H9 (cell line): ENCODE measurements around the gene PIK3C2B. TPM values are rescaled to one million over a fixed set of nuclear protein-coding genes. Genes with fewer than 3 reads are reported as not detected.

Experiments used
- DNase-seq: peaks from one replicate; pipeline ENCODE4 v3.0.0-alpha.2; 2017
- H2AFZ ChIP-seq: one replicate; pipeline ENCODE4 v1.6.1; 2013; ENCODE audit warnings: mild to moderate bottlenecking, low read length, control low read depth, moderate library complexity
- H2AK5ac ChIP-seq: 2 replicates; pipeline ENCODE4 v1.6.1; 2013; ENCODE audit warnings: low read length, control low read depth, mixed read lengths; ENCODE audit not compliant: insufficient read length
- H2BK120ac ChIP-seq: one replicate; pipeline ENCODE4 v1.6.1; 2013; ENCODE audit warnings: low read depth, mild to moderate bottlenecking, low read length, control low read depth, inconsistent platforms; ENCODE audit not compliant: poor library complexity, severe bottlenecking
- H2BK12ac ChIP-seq: 2 replicates; pipeline ENCODE4 v1.6.1; 2013; ENCODE audit warnings: low read length, control low read depth, mixed read lengths, low read depth; ENCODE audit not compliant: insufficient read length
- H2BK15ac ChIP-seq: 2 replicates; pipeline ENCODE4 v1.6.1; 2013; ENCODE audit warnings: low read depth, low read length, control low read depth
- H2BK20ac ChIP-seq: one replicate; pipeline ENCODE4 v1.6.1; 2013; ENCODE audit warnings: low read depth, mild to moderate bottlenecking, low read length, control low read depth, inconsistent platforms; ENCODE audit not compliant: poor library complexity, severe bottlenecking
- H2BK5ac ChIP-seq: 2 replicates; pipeline ENCODE4 v1.6.1; 2013; ENCODE audit warnings: low read length, control low read depth, mixed read lengths; ENCODE audit not compliant: insufficient read length
- H3K14ac ChIP-seq: 2 replicates; pipeline ENCODE4 v1.6.1; 2013; ENCODE audit warnings: low read length, control low read depth; ENCODE audit not compliant: insufficient read depth
- H3K18ac ChIP-seq: 2 replicates; pipeline ENCODE4 v1.6.1; 2013; ENCODE audit warnings: low read depth, mild to moderate bottlenecking, mixed read lengths, low read length, control low read depth; ENCODE audit not compliant: insufficient read length
- H3K23ac ChIP-seq: 2 replicates; pipeline ENCODE4 v1.6.1; 2013; ENCODE audit warnings: low read length, control low read depth, mixed read lengths, low read depth; ENCODE audit not compliant: insufficient read length
- H3K23me2 ChIP-seq: 2 replicates; pipeline ENCODE4 v1.6.1; 2013; ENCODE audit warnings: low read depth, mild to moderate bottlenecking, mixed read lengths, low read length, control low read depth; ENCODE audit not compliant: insufficient read length, poor library complexity, severe bottlenecking
- H3K27ac ChIP-seq: 2 replicates; pipeline ENCODE4 v1.5.1; 2013; ENCODE audit warnings: low read length, control low read depth, mixed read lengths, low read depth; ENCODE audit not compliant: insufficient read length
- H3K27me3 ChIP-seq: 2 replicates; pipeline ENCODE4 v1.6.1; 2013; ENCODE audit warnings: low read length, control low read depth, inconsistent platforms; ENCODE audit not compliant: insufficient read depth
- H3K4ac ChIP-seq: 2 replicates; pipeline ENCODE4 v1.6.1; 2013; ENCODE audit warnings: low read depth, mild to moderate bottlenecking, control low read depth, inconsistent platforms, low read length, moderate library complexity
- H3K4me1 ChIP-seq: 2 replicates; pipeline ENCODE4 v1.6.1; 2013; ENCODE audit warnings: low read length, control low read depth, inconsistent platforms; ENCODE audit not compliant: insufficient read depth
- H3K4me2 ChIP-seq: 2 replicates; pipeline ENCODE4 v1.6.1; 2013; ENCODE audit warnings: low read length, control low read depth, mixed read lengths; ENCODE audit not compliant: insufficient read length, insufficient read depth
- H3K56ac ChIP-seq: 2 replicates; pipeline ENCODE4 v1.6.1; 2013; ENCODE audit warnings: low read depth, mild to moderate bottlenecking, mixed read lengths, low read length, control low read depth; ENCODE audit not compliant: insufficient read length
- H3K79me1 ChIP-seq: 2 replicates; pipeline ENCODE4 v1.6.1; 2013; ENCODE audit warnings: low read depth, mild to moderate bottlenecking, moderate library complexity, low read length, control low read depth, inconsistent platforms; ENCODE audit not compliant: insufficient read depth, poor library complexity, severe bottlenecking
- H3K79me2 ChIP-seq: 2 replicates; pipeline ENCODE4 v1.6.1; 2013; ENCODE audit warnings: low read length, control low read depth, inconsistent platforms; ENCODE audit not compliant: insufficient read depth
- H3K9ac ChIP-seq: 2 replicates; pipeline ENCODE4 v1.6.1; 2013; ENCODE audit warnings: low read length, control low read depth, mixed read lengths; ENCODE audit not compliant: insufficient read length; ENCODE audit errors: extremely low read depth
- H3K9me3 ChIP-seq: one replicate; pipeline ENCODE4 v1.6.1; 2013; ENCODE audit warnings: low read depth, low read length, inconsistent platforms; ENCODE audit not compliant: control insufficient read depth
- H3T11ph ChIP-seq: one replicate; pipeline ENCODE4 v1.6.1; 2013; ENCODE audit warnings: mild to moderate bottlenecking, low read length, control low read depth, inconsistent platforms
- H4K20me1 ChIP-seq: one replicate; pipeline ENCODE4 v1.6.1; 2013; ENCODE audit not compliant: control insufficient read depth, insufficient read length, insufficient read depth
- H4K5ac ChIP-seq: 2 replicates; pipeline ENCODE4 v1.6.1; 2013; ENCODE audit warnings: low read depth, mild to moderate bottlenecking, mixed read lengths, low read length, control low read depth; ENCODE audit not compliant: insufficient read length
- H4K8ac ChIP-seq: replicated peaks from 2 replicates; pipeline ENCODE4 v1.6.1; 2013; ENCODE audit warnings: low read length, control low read depth, mixed read lengths, low read depth; ENCODE audit not compliant: insufficient read length
- H4K91ac ChIP-seq: 2 replicates; pipeline ENCODE4 v1.6.1; 2013; ENCODE audit warnings: low read depth, mild to moderate bottlenecking, moderate library complexity, mixed read lengths, low read length, control low read depth; ENCODE audit not compliant: insufficient read length
- H3K27ac Mint-ChIP-seq, 3 experiments: 2 replicates in 2 of 3; 3 replicates in 1 of 3; pipeline ENCODE4 v1.8.0; 2020 to 2021; ENCODE audit warnings: mixed read lengths in 3 of 3, mild to moderate bottlenecking in 1 of 3, moderate library complexity in 1 of 3
- H3K27me3 Mint-ChIP-seq: 2 replicates; pipeline ENCODE4 v1.8.0; 2021; ENCODE audit warnings: low read depth, mild to moderate bottlenecking, moderate library complexity, mixed read lengths
- H3K36me3 Mint-ChIP-seq, 3 experiments: 2 replicates in 2 of 3; 3 replicates in 1 of 3; pipeline ENCODE4 v1.8.0; 2020 to 2021; ENCODE audit warnings: low read depth in 3 of 3, mixed read lengths in 3 of 3; ENCODE audit not compliant: insufficient read depth in 1 of 3
- H3K4me1 Mint-ChIP-seq, 2 experiments: 2 replicates each; pipeline ENCODE4 v1.8.0; 2020; ENCODE audit warnings: mixed read lengths in 2 of 2
- H3K4me3 Mint-ChIP-seq, 2 experiments: 2 replicates in 1 of 2; 3 replicates in 1 of 2; pipeline ENCODE4 v1.8.0; 2020 to 2021; ENCODE audit warnings: mild to moderate bottlenecking in 2 of 2, mixed read lengths in 2 of 2, moderate library complexity in 1 of 2
- H3K9me3 Mint-ChIP-seq, 2 experiments: 2 replicates in 1 of 2; 3 replicates in 1 of 2; pipeline ENCODE4 v1.8.0; 2020; ENCODE audit warnings: mild to moderate bottlenecking in 2 of 2, mixed read lengths in 2 of 2, moderate library complexity in 1 of 2
- WGBS: extraction: QIAGEN DNeasy Blood & Tissue Kit; methylation state at CpG from one replicate; pipeline ENCODE4 v1.1.7; 2013; ENCODE audit warnings: missing lambda C conversion rate, low lambda C conversion rate, mixed read lengths; ENCODE audit not compliant: insufficient read length; ENCODE audit errors: extremely low coverage; 5-methylcytosine and 5-hydroxymethylcytosine counted together
- total RNA-seq: library from RNA; stranded (reverse); gene quantifications from 2 replicates; pipeline ENCODE4 v1.2.1, GENCODE V29; 2021
- TF ChIP-seq, protein P1 (sequence below): fragments of 200-600 bp; sonication (generic); conservative IDR thresholded peaks from 3 replicates; pipeline ENCODE4 v1.8.0; 2021; ENCODE audit warnings: antibody characterized with exemption, mild to moderate bottlenecking

The PIK3C2B gene
- total RNA-seq, 1 experiment from 2014 or later, result 13.1 TPM

DNA sequence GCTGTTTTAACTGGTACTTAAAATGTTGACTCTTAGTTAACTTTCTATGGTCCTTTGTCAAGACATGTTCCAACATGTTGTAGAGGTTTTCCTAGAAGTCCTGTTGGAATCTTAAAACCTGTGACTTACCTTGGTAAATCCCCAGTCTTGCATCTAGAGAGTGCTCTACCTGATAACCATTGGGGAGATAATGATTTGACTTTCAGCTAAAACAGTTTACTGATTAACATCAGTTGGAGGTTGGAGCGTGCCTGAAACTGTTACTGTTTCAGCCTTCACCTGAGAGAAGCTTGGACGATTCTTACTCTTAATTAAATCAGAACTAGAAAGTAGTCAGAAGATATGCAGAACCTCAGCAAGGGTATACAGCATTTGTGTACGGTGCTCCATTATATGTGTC, 30.4 kb upstream of the PIK3C2B start:
- no CpG with 5 or more reads among the region's 3 CpGs for WGBS
- Histone ChIP-seq H3K27me3 (no peaks in the 10 kb centered on the region), H3K23me2 (no peaks in the 10 kb centered on the region), H3K9ac (no peak overlapping the region), H4K20me1 (no peaks in the 10 kb centered on the region), H3K4me1 (no peaks in the 10 kb centered on the region), H2BK12ac (no peak overlapping the region), H2BK120ac (no peak overlapping the region), H2AK5ac (no peak overlapping the region), H2BK15ac (no peak overlapping the region), H3K18ac (no peak overlapping the region), H2AFZ (no peak overlapping the region), H3T11ph (no peak overlapping the region), H3K79me1 (peaks cover 4% of the 10 kb centered on the region), H2BK20ac (no peak overlapping the region), H3K23ac (no peak overlapping the region), H3K4me2 (no peak overlapping the region), H4K91ac (no peak overlapping the region), H3K14ac (no peak overlapping the region), H3K27ac (no peak overlapping the region), H4K8ac (no peak overlapping the region), H3K4ac (no peak overlapping the region), H2BK5ac (no peak overlapping the region), H4K5ac (no peak overlapping the region), H3K9me3 (no peaks in the 10 kb centered on the region), H3K79me2 (peaks cover 5% of the 10 kb centered on the region; the same call in 1 of the 2 replicates), H3K56ac (no peak overlapping the region)
- H3K4me3 Mint-ChIP-seq, result no peak overlapping the region
- H3K4me1 Mint-ChIP-seq, result peaks cover 10 to 12% of the 10 kb centered on the region in 2 experiments
- H3K36me3 Mint-ChIP-seq, result peaks cover 42 to 65% (median 60%) of the 10 kb centered on the region in 3 experiments
- TF ChIP-seq, protein P1, sequence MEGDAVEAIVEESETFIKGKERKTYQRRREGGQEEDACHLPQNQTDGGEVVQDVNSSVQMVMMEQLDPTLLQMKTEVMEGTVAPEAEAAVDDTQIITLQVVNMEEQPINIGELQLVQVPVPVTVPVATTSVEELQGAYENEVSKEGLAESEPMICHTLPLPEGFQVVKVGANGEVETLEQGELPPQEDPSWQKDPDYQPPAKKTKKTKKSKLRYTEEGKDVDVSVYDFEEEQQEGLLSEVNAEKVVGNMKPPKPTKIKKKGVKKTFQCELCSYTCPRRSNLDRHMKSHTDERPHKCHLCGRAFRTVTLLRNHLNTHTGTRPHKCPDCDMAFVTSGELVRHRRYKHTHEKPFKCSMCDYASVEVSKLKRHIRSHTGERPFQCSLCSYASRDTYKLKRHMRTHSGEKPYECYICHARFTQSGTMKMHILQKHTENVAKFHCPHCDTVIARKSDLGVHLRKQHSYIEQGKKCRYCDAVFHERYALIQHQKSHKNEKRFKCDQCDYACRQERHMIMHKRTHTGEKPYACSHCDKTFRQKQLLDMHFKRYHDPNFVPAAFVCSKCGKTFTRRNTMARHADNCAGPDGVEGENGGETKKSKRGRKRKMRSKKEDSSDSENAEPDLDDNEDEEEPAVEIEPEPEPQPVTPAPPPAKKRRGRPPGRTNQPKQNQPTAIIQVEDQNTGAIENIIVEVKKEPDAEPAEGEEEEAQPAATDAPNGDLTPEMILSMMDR, result no peak
- no peak for DNase-seq
- H3K9me3 Mint-ChIP-seq, result peaks cover 8 to 16% of the 10 kb centered on the region in 2 experiments
- peak overlapping the region in 2 of 3 experiments; percentile 73 to 78; a peak in 4 of 7 replicates for H3K27ac Mint-ChIP-seq
- no peaks in the 10 kb centered on the region for H3K27me3 Mint-ChIP-seq
